Kidney (tissue), 14 donors: ENCODE results near the gene CEMIP2. TPM values are rescaled to one million over a fixed set of nuclear protein-coding genes. Genes with fewer than 3 reads are reported as not detected.

Experiments used
- DNase-seq, 5 donors: peaks; one replicate each; pipeline ENCODE4 v3.0.0-alpha.2; 2013 to 2020
- FAIRE-seq: peaks from 2 replicates; lab custom pipeline; 2012; peaks lifted over from hg19 to GRCh38; lab: Jason Lieb, UNC
- H3K27ac ChIP-seq, 2 donors: one replicate each; pipeline ENCODE4 v1.7.0; 2013; ENCODE audit warnings: low read depth in 2 of 2, low read length in 2 of 2, inconsistent platforms in 1 of 2
- H3K27me3 ChIP-seq: one replicate; pipeline ENCODE4 v1.7.1; 2013; ENCODE audit warnings: low read length, inconsistent platforms; ENCODE audit not compliant: control insufficient read depth, insufficient read depth
- H3K36me3 ChIP-seq, 3 donors: one replicate each; pipeline versions ENCODE4 v1.7.0 to v1.7.1; 2013; ENCODE audit warnings: low read length in 3 of 3, control low read depth in 1 of 3, inconsistent platforms in 1 of 3; ENCODE audit not compliant: insufficient read depth in 3 of 3, control insufficient read depth in 2 of 3
- H3K4me1 ChIP-seq, 3 donors: one replicate each; pipeline versions ENCODE4 v1.7.0 to v1.7.1; 2013; ENCODE audit warnings: low read length in 3 of 3, inconsistent platforms in 1 of 3, low read depth in 1 of 3; ENCODE audit not compliant: control insufficient read depth in 2 of 3, insufficient read depth in 2 of 3
- H3K4me3 ChIP-seq, 3 donors: one replicate each; pipeline versions ENCODE4 v1.7.0 to v1.8.1; 2013; ENCODE audit warnings: low read length in 3 of 3, control low read depth in 1 of 3, inconsistent platforms in 1 of 3
- H3K9ac ChIP-seq, 3 donors: one replicate each; pipeline versions ENCODE4 v1.7.0 to v1.7.1; 2013; ENCODE audit warnings: low read length in 3 of 3, control low read depth in 1 of 3, inconsistent platforms in 1 of 3
- H3K9me3 ChIP-seq, 3 donors: one replicate each; pipeline versions ENCODE4 v1.7.0 to v1.7.1; 2013; ENCODE audit warnings: low read length in 3 of 3, control low read depth in 1 of 3, inconsistent platforms in 1 of 3; ENCODE audit not compliant: control insufficient read depth in 2 of 3, insufficient read depth in 1 of 3
- intact Hi-C: fragments of 100-400 bp; cut with DNase I; formaldehyde crosslinking; loops from one replicate; pipeline ENCODE4 v1.11.1; 2022
- polyA plus RNA-seq: library from polyadenylated mRNA; stranded (reverse); fragments of 350-450 nt; fragmentation: Illumina TruSeq; extraction: RNeasy Lipid Tissue Mini Kit (QIAGEN cat#74804); gene quantifications from one replicate; pipeline ENCODE4 v1.2.3, GENCODE V29; 2014; ENCODE audit warnings: low read depth, low replicate concordance; ENCODE audit not compliant: insufficient read depth
- total RNA-seq: library from RNA; stranded (reverse); fragmentation: NEBNext Ultra II Directional; extraction: Animal tissue kit (Norgen Biotek cat#: 25700); gene quantifications from one replicate; pipeline ENCODE4 v1.2.1, GENCODE V29; 2021
- TF ChIP-seq, protein P1 (sequence below): IDR thresholded peaks from 3 replicates; pipeline ENCODE4 v1.5.1; 2012; ENCODE audit warnings: mild to moderate bottlenecking, moderate library complexity, borderline replicate concordance; ENCODE audit not compliant: insufficient read depth; ENCODE audit errors: extremely low read depth
- donor health status: control.
- donor health status: control.
- donor health status: control.
- donor health status: control.
- donor health status: control.
- donor health status: DM: yes; HTN: yes; CAD: no.
- donor health status: Normal renal cell carcinoma (clear cell type).

Gene CEMIP2
- total and polyA plus RNA-seq, 2 donors from 2014 or later = 13.9 to 70.7 TPM

- DNase-seq (no peak), FAIRE-seq (no peak)
- Histone ChIP-seq H3K27me3 (no peaks in the 10 kb centered on the region), H3K9me3 (no peaks in the 10 kb centered on the region), H3K4me1 (peaks cover 0 to 6% (median 2%) of the 10 kb centered on the region in 3 donors), H3K27ac (no peak overlapping the region), H3K4me3 (no peak overlapping the region), H3K9ac (no peak overlapping the region), H3K36me3 (no peaks in the 10 kb centered on the region)
- intact Hi-C loops = no loop called here
- TF ChIP-seq, protein P1, sequence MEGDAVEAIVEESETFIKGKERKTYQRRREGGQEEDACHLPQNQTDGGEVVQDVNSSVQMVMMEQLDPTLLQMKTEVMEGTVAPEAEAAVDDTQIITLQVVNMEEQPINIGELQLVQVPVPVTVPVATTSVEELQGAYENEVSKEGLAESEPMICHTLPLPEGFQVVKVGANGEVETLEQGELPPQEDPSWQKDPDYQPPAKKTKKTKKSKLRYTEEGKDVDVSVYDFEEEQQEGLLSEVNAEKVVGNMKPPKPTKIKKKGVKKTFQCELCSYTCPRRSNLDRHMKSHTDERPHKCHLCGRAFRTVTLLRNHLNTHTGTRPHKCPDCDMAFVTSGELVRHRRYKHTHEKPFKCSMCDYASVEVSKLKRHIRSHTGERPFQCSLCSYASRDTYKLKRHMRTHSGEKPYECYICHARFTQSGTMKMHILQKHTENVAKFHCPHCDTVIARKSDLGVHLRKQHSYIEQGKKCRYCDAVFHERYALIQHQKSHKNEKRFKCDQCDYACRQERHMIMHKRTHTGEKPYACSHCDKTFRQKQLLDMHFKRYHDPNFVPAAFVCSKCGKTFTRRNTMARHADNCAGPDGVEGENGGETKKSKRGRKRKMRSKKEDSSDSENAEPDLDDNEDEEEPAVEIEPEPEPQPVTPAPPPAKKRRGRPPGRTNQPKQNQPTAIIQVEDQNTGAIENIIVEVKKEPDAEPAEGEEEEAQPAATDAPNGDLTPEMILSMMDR = no peak
These were observed 13.1 kb downstream of the CEMIP2 start for GRCh38 chr9:71755230-71755629.

DNA sequence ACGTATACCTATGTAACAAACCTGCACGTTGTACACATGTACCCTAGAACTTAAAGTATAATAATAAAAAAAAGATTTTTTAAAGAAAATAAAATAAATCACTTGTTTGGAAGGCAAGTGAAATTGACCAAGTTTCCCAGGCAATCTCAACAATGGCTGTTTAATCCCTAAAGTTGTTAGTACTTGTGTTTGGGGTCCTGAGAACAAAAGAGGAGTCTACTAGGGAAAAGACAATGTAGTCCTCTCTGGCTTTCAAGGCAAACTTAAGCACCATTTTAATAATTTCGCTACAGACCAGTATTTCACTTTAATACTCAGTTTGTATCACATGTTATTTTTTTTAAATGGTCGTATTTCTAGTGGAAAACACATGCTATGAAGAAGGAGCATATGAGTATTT lies 14.2 kb downstream of the CEMIP2 start:
- Histone ChIP-seq H3K4me3 (no peak overlapping the region), H3K9me3 (no peaks in the 10 kb centered on the region), H3K27me3 (no peaks in the 10 kb centered on the region), H3K36me3 (no peaks in the 10 kb centered on the region), H3K9ac (no peak overlapping the region), H3K4me1 (peaks cover 0 to 6% (median 2%) of the 10 kb centered on the region in 3 donors), H3K27ac (no peak overlapping the region)
- TF ChIP-seq, protein P1 = no peak
- no peak for FAIRE-seq
- intact Hi-C loops = no loop called here
- no peak for DNase-seq

GRCh38 chr9:71752928-71753327 lies 15.4 kb downstream of the CEMIP2 start:
- intact Hi-C loops = no loop called here
- Histone ChIP-seq H3K27ac (no peak overlapping the region), H3K4me1 (peaks cover 0 to 6% (median 0%) of the 10 kb centered on the region in 3 donors), H3K4me3 (no peak overlapping the region), H3K27me3 (no peaks in the 10 kb centered on the region), H3K9me3 (no peaks in the 10 kb centered on the region), H3K9ac (no peak overlapping the region), H3K36me3 (no peaks in the 10 kb centered on the region)
- TF ChIP-seq, protein P1 = no peak
- DNase-seq (no peak), FAIRE-seq (no peak)

DNA sequence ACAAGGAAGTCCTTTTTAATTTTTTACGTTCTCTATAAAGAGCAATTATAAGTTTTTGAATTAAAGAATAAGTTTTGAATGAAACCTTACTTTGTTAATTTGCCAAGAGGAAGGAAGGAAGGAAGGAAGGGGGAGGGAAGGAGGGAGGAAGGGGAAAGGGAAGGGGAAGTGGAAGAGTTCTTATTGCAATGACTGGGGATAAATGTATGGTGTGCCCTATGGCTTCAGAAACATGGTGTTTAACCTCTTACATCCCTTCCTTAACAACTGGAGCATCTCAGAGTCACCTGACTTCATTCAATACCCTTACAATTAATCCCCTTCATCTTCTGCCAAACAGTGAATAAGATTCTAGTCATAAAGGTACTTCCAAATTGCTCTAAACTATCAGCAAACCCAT lies 16.0 kb downstream of the CEMIP2 start:
- no peak for FAIRE-seq
- TF ChIP-seq, protein P1 = no peak
- Histone ChIP-seq H3K27me3 (no peaks in the 10 kb centered on the region), H3K9me3 (no peaks in the 10 kb centered on the region), H3K27ac (no peak overlapping the region), H3K9ac (no peak overlapping the region), H3K4me1 (peaks cover 0 to 6% (median 0%) of the 10 kb centered on the region in 3 donors), H3K4me3 (no peak overlapping the region), H3K36me3 (no peaks in the 10 kb centered on the region)
- intact Hi-C loops = no loop called here
- no peak for DNase-seq
